ENCODE results near the gene HMCES.

- TF ChIP-seq CTCF (conservative IDR thresholded peaks at IDR 0.05) (no peak), ZFX (IDR thresholded peaks at IDR 0.05) (no peak)
Observed at GRCh38 chr3:129281726-129282125, 3.1 kb downstream of the HMCES start.

Data from C4-2B (cell line).